Measurements from ENCODE around the gene AKAP14. TPM values are rescaled to one million over a fixed set of nuclear protein-coding genes. Genes with fewer than 3 reads are reported as not detected.

The AKAP14 gene
- total and polyA plus RNA-seq, 2 experiments from 2014 or later: 2.5 to 3.3 TPM

GRCh38 chrX:119941336-119941735 lies 45.6 kb downstream of the AKAP14 start (continued):
- TF ChIP-seq REST (IDR thresholded peaks at IDR 0.05; ENCODE audit: unreplicated experiment) (no peak), ZNF114 (CRISPR knock-in tag; IDR thresholded peaks at IDR 0.05) (no peak), EZH2 (IDR thresholded peaks at IDR 0.05; ENCODE audit: low read depth, unreplicated experiment) (no peak), CTCF (conservative IDR thresholded peaks at IDR 0.05; ENCODE audit: low read depth in 2 of 2) (no peak), NANOG (IDR thresholded peaks at IDR 0.05; ENCODE audit: borderline replicate concordance) (no peak), CREB1 (CRISPR knock-in tag; IDR thresholded peaks at IDR 0.05; ENCODE audit: low read depth) (no peak), JUNB (IDR thresholded peaks at IDR 0.05; ENCODE audit: unreplicated experiment) (no peak)

- H3K4me2 ChIP-seq: peak overlapping the region; percentile 76
- peak overlapping the region; percentile 80 for H3K4me3 ChIP-seq
- ATAC-seq: no peak
- H3K27ac ChIP-seq (ENCODE audit: low read depth): peak overlapping the region; percentile 76; the same call in 1 of the 2 replicates
- Mint-ChIP-seq H3K27me3 (ENCODE audit: insufficient read depth, low read depth, poor library complexity) (no peaks in the 10 kb centered on the region), H3K4me1 (peaks cover 4% of the 10 kb centered on the region; the same call in 1 of the 3 replicates), H3K9me3 (no peaks in the 10 kb centered on the region), H3K36me3 (ENCODE audit: low read depth) (no peaks in the 10 kb centered on the region), H3K4me3 (peak overlapping the region; percentile 97), H3K27ac (peak overlapping the region; percentile 91; the same call in 1 of the 2 replicates)
- H3K9me2 ChIP-seq (ENCODE audit: insufficient read depth): no peaks in the 10 kb centered on the region
- H3K36me3 ChIP-seq (ENCODE audit: insufficient read depth): no peaks in the 10 kb centered on the region
- H3F3A ChIP-seq (replicated peaks; ENCODE audit: low read depth): no peaks in the 10 kb centered on the region
- H2AFZ ChIP-seq: 0 out of 2 replicates have a peak overlapping the region, but pooled peaks have one; percentile 21
- no peaks in the 10 kb centered on the region for H3K79me2 ChIP-seq (replicated peaks; ENCODE audit: insufficient read depth)
- no peak for TF ChIP-seq ZNF462 (CRISPR knock-in tag; IDR thresholded peaks at IDR 0.05)
- DNase-seq (ENCODE audit: low spot score): no peak
- no peaks in the 10 kb centered on the region for H3K27me3 ChIP-seq (ENCODE audit: insufficient read depth)
- H4K20me1 ChIP-seq (replicated peaks; ENCODE audit: insufficient read depth): no peaks in the 10 kb centered on the region
- H3K4me1 ChIP-seq (ENCODE audit: insufficient read depth): no peaks in the 10 kb centered on the region
These were observed 46.6 kb downstream of the AKAP14 start for GRCh38 chrX:119942173-119942819.
